Upper lobe of left lung (tissue), 4 donors: ENCODE data around the gene DNAJB8.

Experiments
- POLR2A ChIP-seq, 4 donors: fragments of 450-650 bp; IDR thresholded peaks; one replicate each; pipeline ENCODE4 v1.5.1; 2016 to 2017; ENCODE audit warnings: antibody characterized with exemption in 4 of 4, mild to moderate bottlenecking in 2 of 4
- TF ChIP-seq, protein P1 (sequence below), 6 experiments: fragments of 450-650 bp in 4 of 6; fragments of 200-600 bp in 2 of 6; sonication (generic) in 2 of 6; IDR thresholded peaks; one replicate each; pipeline ENCODE4 v1.5.1; 2016 to 2019; ENCODE audit warnings: antibody characterized with exemption in 6 of 6

DNA sequence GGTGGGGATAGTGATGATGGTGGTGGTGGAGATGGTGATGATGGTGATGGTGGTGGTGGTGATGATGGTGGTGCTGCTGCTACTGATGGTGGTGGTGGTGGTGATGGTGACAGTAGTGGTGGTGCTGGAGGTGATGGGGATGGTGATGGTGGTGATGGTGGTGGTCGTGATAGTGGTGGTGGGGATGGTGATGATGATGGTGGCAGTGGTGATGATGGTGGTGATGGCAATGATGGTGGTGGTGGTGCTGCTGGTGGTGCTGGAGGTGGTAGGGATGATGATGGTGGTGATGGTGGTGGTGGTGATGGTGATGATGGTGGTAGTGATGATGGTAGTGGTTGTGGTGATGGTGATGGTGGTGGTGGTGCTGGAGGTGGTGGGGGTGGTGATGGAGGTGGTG, 21.3 kb downstream of the DNAJB8 start:
- TF ChIP-seq, protein P1, sequence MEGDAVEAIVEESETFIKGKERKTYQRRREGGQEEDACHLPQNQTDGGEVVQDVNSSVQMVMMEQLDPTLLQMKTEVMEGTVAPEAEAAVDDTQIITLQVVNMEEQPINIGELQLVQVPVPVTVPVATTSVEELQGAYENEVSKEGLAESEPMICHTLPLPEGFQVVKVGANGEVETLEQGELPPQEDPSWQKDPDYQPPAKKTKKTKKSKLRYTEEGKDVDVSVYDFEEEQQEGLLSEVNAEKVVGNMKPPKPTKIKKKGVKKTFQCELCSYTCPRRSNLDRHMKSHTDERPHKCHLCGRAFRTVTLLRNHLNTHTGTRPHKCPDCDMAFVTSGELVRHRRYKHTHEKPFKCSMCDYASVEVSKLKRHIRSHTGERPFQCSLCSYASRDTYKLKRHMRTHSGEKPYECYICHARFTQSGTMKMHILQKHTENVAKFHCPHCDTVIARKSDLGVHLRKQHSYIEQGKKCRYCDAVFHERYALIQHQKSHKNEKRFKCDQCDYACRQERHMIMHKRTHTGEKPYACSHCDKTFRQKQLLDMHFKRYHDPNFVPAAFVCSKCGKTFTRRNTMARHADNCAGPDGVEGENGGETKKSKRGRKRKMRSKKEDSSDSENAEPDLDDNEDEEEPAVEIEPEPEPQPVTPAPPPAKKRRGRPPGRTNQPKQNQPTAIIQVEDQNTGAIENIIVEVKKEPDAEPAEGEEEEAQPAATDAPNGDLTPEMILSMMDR (IDR thresholded peaks at IDR 0.05) = no peak
- TF ChIP-seq POLR2A (IDR thresholded peaks at IDR 0.05) = no peak
